GM13977 (cell line): ENCODE measurements around the gene PLCL1.

ENCODE experiments used
- DNase-seq: peaks from one replicate; pipeline ENCODE4 v3.0.0; 2012; ENCODE audit warnings: low spot score
- CTCF ChIP-seq: IDR thresholded peaks from 2 replicates; pipeline ENCODE4 v1.5.1; 2012; ENCODE audit warnings: mild to moderate bottlenecking, control low read depth; ENCODE audit not compliant: insufficient read depth; ENCODE audit errors: extremely low read depth, missing control alignments
- in situ Hi-C: fragments of 300-500 bp; cut with MboI; formaldehyde crosslinking; loops from one replicate; pipeline ENCODE4 v1.12.0; 2022; ENCODE audit warnings: low sequenced_read_pairs, low pct_unique_long_range_greater_than_20kb, mixed read lengths, inconsistent platforms; ENCODE audit not compliant: unreplicated experiment

The PLCL1 gene

GRCh38 chr2:197805715-197806633 is 1.6 kb downstream of the PLCL1 start:
- TF ChIP-seq CTCF = no peak
- DNase-seq = no peak
- in situ Hi-C loops = loop anchor here (10.0 to 25.0 kb wide), 2 partner anchors 319 to 481 kb away; no protein-coding TSS in a partner anchor

- no peak for TF ChIP-seq CTCF
- in situ Hi-C loops = loop anchor here (10.0 to 25.0 kb wide), 2 partner anchors 316 to 478 kb away; no protein-coding TSS in a partner anchor
- DNase-seq = no peak
These were observed 4.7 kb downstream of the PLCL1 start for GRCh38 chr2:197809064-197809463.

GRCh38 chr2:197810016-197810415 is 5.6 kb downstream of the PLCL1 start:
- no peak for TF ChIP-seq CTCF
- no peak for DNase-seq
- in situ Hi-C loops = loop anchor here (25.0 kb wide), 1 partner anchor 477 kb away; no protein-coding TSS in a partner anchor

- DNase-seq = no peak
- TF ChIP-seq CTCF = no peak
- in situ Hi-C loops = loop anchor here (25.0 kb wide), 1 partner anchor 477 kb away; no protein-coding TSS in a partner anchor
These were observed 6.1 kb downstream of the PLCL1 start for GRCh38 chr2:197810491-197810890.

GRCh38 chr2:197813093-197813787 is 8.8 kb downstream of the PLCL1 start:
- TF ChIP-seq CTCF = peak; percentile 52
- DNase-seq = no peak
- in situ Hi-C loops = loop anchor here (25.0 kb wide), 1 partner anchor 474 kb away; no protein-coding TSS in a partner anchor

GRCh38 chr2:197814526-197814925 is 10.1 kb downstream of the PLCL1 start:
- TF ChIP-seq CTCF = no peak
- in situ Hi-C loops = loop anchor here (25.0 kb wide), 1 partner anchor 473 kb away; no protein-coding TSS in a partner anchor
- DNase-seq = no peak
